AG09309 (cell line): Measurements from ENCODE around the gene TFAP2E.

Experiments used
- DNase-seq: peaks from one replicate; pipeline ENCODE4 v3.0.0-alpha.2; 2010; ENCODE audit warnings: low read depth
- H3K4me3 ChIP-seq: 2 replicates; pipeline ENCODE4 v1.5.1; 2011; ENCODE audit warnings: mild to moderate bottlenecking, low read depth, low read length, moderate library complexity; ENCODE audit not compliant: control insufficient read depth
- TF ChIP-seq, protein P1 (sequence below): IDR thresholded peaks from 2 replicates; pipeline ENCODE4 v1.5.1; 2011; ENCODE audit warnings: mild to moderate bottlenecking, low read depth, low read length, inconsistent platforms; ENCODE audit not compliant: insufficient read depth, control insufficient read depth; ENCODE audit errors: missing control alignments

The TFAP2E gene

DNA sequence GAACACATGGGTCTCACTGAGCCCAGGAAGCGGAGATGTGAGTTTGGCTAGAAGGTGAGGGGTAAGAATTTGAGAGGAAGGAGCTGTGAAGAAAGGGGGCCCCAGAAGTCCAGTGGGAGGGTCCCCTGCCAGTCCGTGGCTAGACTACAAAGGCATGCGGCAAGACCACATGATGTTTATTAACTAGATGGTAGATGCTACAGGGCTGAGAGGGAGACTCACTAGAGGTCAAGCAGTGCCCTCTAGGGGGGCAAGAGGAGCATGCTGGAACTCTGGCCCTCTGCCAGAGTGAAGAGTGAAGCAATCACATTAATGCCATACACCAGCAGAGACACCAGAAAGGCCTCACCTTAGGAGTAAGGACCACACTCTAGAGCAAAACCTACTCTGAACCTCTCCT is 28.1 kb upstream of the TFAP2E start:
- DNase-seq, result no peak

DNA sequence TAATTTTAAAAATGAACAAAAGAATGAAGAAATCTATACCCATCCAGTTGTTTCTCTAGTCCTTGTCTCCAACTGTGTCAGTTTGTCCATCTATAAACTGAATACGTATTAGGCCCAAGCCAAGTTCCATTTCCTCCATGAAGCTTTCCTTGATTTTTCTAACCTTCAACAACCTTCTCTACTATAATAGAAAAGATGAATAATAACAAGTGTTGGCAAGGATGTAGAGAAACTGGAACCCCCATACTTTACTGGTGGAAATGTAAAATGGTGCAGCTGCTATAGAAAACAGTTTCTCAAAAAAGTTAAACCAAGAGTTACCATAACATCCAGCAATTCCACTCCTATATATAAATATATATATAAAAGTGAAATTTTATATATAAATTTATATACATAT is 26.5 kb upstream of the TFAP2E start:
- no peak overlapping the region for H3K4me3 ChIP-seq
- TF ChIP-seq, protein P1, sequence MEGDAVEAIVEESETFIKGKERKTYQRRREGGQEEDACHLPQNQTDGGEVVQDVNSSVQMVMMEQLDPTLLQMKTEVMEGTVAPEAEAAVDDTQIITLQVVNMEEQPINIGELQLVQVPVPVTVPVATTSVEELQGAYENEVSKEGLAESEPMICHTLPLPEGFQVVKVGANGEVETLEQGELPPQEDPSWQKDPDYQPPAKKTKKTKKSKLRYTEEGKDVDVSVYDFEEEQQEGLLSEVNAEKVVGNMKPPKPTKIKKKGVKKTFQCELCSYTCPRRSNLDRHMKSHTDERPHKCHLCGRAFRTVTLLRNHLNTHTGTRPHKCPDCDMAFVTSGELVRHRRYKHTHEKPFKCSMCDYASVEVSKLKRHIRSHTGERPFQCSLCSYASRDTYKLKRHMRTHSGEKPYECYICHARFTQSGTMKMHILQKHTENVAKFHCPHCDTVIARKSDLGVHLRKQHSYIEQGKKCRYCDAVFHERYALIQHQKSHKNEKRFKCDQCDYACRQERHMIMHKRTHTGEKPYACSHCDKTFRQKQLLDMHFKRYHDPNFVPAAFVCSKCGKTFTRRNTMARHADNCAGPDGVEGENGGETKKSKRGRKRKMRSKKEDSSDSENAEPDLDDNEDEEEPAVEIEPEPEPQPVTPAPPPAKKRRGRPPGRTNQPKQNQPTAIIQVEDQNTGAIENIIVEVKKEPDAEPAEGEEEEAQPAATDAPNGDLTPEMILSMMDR, result no peak
- no peak for DNase-seq

More for the DNA sequence above, 28.1 kb upstream of the TFAP2E start:
- no peak overlapping the region for H3K4me3 ChIP-seq
- TF ChIP-seq, protein P1, result peak; percentile 15

DNA sequence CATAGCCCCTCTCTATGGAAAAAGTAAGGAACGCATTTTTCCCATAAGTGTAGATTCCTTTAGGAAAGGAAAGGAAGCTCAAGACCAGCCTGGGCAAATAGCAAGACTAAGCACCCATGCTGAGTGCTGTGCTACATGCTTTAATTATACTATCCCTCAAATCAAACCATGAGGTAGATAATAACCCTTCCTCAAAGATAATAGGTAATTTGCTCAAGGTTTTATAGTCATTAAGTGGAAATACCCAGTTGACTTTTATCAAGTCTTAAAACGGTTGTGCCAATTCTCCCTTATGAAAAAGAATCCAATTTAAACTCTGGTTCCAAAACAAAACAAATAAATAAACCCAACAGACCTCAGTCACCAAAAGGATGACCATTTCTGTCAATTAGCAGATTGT is 19.3 kb upstream of the TFAP2E start:
- TF ChIP-seq, protein P1, result no peak
- H3K4me3 ChIP-seq, result no peak overlapping the region
- DNase-seq, result no peak

DNA sequence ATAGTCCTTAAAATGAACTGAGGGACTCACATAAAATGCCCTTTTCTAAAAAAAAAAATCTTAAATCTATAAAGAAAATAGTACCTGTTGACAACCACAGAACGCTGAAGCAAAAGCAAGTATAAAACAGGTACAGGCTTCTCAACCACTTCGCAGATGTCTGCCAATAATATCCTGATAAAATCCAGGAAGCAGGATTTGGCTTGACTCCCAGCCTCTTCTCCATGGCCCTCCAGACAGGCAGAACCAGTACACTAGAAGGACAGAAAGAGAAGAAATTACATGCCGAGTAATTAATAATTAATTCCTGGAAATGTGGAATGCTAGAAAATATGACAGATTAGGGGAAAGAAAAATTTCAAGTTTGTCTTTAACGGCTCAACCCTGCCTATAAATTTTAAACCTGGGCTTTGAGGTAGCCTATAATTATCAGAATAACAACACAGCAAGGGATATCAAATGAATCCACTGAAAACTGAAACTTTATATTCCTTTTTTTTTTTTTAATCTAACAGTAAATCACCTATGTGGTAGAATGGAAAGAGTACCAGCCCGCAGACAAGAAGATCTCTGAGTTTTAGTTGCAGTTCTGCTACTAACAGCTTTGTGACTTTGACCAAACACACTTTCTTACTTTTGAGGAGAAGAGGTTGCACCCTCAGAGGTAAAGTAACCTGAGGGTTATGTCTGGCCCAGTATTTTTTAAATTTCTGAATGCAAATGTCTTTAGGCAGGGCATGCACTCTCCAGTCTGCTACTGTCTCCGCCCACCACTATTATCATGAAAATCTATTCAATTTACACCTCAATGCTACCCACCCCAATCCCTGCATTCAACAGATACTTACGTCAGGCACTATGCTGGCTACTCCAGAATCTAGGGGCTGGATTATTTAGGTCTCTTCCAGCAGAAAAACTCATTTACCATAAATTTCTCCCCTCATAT is 18.6 kb upstream of the TFAP2E start:
- TF ChIP-seq, protein P1, result no peak
- no peak for DNase-seq
- H3K4me3 ChIP-seq, result no peak overlapping the region

DNA sequence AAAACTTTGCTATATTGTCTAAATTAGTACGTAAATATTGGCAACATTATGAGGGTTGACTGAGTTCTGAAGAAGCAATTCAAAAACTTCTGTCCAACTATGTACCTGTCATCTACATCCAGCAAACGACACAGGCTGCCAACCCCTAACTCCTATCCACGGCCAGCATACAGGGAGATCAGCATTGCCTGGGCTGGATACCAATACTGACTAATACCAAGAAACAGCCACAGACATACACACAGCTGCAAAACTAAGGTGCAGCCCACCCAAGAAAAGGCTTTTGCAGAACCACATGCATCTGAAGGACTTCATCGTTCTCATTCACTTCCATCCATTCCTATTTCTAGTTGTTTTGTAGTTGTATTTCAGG is 17.9 kb upstream of the TFAP2E start:
- no peak overlapping the region for H3K4me3 ChIP-seq
- TF ChIP-seq, protein P1, result no peak
- DNase-seq, result no peak

DNA sequence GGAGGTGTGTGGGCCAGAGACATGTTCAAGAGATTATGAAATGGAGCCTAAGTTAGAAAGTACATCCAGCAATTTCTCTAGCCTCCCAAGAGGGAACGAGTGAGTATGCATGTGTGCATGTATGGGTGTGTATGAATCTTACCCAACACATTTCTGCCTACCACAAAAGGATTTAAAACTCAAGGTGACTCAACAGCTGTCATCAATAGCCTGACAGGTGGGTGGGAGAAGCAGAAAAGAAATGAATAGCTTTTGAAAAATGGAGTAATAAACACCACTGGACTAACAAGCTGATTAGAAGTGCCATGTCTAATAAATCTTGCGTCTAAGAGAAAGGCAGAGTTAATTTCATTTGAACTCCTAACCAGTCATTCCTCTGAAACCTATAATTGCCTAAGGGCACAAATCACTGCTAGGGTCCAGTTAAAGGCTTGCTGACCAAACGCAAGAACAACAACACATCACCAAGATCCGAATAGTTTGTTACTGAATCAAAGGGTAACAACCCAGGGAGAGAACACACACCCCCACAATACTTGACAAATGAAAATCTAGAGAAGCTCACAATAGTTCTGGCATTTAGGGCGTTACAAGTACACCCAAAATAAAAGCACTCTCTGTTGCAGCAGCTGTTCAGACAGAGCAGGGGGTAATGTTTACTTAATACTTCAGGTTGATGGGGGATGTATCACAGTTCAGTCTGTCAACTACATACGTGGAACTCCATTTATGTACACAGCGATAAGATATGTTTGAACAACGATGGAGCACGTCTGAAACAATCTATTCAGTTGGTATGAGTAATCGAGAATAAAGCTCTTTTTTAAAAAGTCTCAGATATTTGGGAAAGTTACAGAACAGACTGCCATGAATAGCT is 17.3 kb upstream of the TFAP2E start:
- TF ChIP-seq, protein P1, result no peak
- peak; percentile 55 for DNase-seq
- no peak overlapping the region; the same call in 1 of the 2 replicates for H3K4me3 ChIP-seq
